ENCODE data around the gene ARNT2. TPM values are rescaled to one million over a fixed set of nuclear protein-coding genes. Genes with fewer than 3 reads are reported as not detected.

The ARNT2 gene
- total and polyA plus RNA-seq, 8 donors = 0.58 to 27.4 (median 1.6) TPM

DNA sequence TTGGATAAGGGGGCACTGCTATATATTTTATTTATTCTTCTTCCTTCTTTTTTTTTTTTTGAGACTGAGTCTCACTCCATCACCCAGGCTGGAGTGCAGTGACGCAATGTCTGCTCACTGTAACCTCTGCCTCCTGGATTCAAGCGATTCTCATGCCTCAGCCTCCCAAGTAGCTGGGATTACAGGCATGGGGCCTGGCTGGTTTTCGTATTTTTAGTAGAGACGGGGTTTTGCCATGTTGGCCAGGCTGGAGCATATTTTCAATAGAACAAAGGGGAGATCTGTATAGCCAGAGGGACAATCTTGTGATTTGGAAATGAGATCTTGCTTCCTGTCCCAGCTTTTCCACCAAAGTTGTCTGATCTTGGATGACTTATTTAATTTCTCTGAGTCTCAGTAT lies 157.9 kb downstream of the ARNT2 start:
- intact Hi-C loops (cut with DNase I; ENCODE audit: low total_unique reads) = no loop called here
- no peak for TF ChIP-seq POLR2A (IDR thresholded peaks at IDR 0.05)
- TF ChIP-seq, protein P1, sequence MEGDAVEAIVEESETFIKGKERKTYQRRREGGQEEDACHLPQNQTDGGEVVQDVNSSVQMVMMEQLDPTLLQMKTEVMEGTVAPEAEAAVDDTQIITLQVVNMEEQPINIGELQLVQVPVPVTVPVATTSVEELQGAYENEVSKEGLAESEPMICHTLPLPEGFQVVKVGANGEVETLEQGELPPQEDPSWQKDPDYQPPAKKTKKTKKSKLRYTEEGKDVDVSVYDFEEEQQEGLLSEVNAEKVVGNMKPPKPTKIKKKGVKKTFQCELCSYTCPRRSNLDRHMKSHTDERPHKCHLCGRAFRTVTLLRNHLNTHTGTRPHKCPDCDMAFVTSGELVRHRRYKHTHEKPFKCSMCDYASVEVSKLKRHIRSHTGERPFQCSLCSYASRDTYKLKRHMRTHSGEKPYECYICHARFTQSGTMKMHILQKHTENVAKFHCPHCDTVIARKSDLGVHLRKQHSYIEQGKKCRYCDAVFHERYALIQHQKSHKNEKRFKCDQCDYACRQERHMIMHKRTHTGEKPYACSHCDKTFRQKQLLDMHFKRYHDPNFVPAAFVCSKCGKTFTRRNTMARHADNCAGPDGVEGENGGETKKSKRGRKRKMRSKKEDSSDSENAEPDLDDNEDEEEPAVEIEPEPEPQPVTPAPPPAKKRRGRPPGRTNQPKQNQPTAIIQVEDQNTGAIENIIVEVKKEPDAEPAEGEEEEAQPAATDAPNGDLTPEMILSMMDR (IDR thresholded peaks at IDR 0.05) = no peak
- no peak for TF ChIP-seq EP300 (IDR thresholded peaks at IDR 0.05)
- TF ChIP-seq POLR2AphosphoS5 (IDR thresholded peaks at IDR 0.05) = no peak
- H3K4me3 ChIP-seq = no peak overlapping the region
- no peaks in the 10 kb centered on the region for H3K4me1 ChIP-seq
- no peak overlapping the region for H3K27ac ChIP-seq
- H3K27me3 ChIP-seq = no peaks in the 10 kb centered on the region
- no peak for DNase-seq
- peaks cover 0 to 24% (median 11%) of the 10 kb centered on the region in 4 donors for H3K36me3 ChIP-seq
- WGBS, 5 donors = 88 to 97% (median 91%) methylated on average over 4 of the region's 4 CpGs
- no peaks in the 10 kb centered on the region for H3K9me3 ChIP-seq

DNA sequence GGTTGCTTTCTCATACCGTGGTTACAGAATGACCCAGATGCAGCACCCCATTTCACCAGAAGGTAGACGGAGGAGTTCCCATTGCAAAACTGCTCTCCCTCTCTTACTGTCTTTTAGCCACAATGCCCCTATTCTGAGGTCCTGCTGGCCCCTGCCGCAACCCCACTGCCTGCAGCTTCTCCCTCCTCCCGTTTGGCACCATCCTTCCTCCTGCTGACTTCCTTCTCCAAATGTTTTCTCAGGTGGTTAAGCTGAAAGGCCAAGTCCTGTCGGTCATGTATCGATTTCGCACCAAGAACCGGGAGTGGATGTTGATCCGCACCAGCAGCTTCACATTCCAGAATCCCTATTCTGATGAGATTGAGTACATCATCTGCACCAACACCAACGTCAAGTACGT lies 158.7 kb downstream of the ARNT2 start:
- H3K27ac ChIP-seq = no peak overlapping the region
- DNase-seq = no peak
- H3K4me3 ChIP-seq = no peak overlapping the region
- 84 to 90% (median 89%) methylated on average over 11 of the region's 11 CpGs for WGBS, 5 donors
- H3K36me3 ChIP-seq = peaks cover 0 to 24% (median 11%) of the 10 kb centered on the region in 4 donors
- TF ChIP-seq, protein P1 (IDR thresholded peaks at IDR 0.05) = no peak
- TF ChIP-seq POLR2A (IDR thresholded peaks at IDR 0.05) (no peak), EP300 (IDR thresholded peaks at IDR 0.05) (no peak)
- intact Hi-C loops (cut with DNase I; ENCODE audit: low total_unique reads) = no loop called here
- H3K9me3 ChIP-seq = no peaks in the 10 kb centered on the region
- no peaks in the 10 kb centered on the region for H3K27me3 ChIP-seq
- peaks cover 0 to 5% (median 0%) of the 10 kb centered on the region in 4 donors for H3K4me1 ChIP-seq

DNA sequence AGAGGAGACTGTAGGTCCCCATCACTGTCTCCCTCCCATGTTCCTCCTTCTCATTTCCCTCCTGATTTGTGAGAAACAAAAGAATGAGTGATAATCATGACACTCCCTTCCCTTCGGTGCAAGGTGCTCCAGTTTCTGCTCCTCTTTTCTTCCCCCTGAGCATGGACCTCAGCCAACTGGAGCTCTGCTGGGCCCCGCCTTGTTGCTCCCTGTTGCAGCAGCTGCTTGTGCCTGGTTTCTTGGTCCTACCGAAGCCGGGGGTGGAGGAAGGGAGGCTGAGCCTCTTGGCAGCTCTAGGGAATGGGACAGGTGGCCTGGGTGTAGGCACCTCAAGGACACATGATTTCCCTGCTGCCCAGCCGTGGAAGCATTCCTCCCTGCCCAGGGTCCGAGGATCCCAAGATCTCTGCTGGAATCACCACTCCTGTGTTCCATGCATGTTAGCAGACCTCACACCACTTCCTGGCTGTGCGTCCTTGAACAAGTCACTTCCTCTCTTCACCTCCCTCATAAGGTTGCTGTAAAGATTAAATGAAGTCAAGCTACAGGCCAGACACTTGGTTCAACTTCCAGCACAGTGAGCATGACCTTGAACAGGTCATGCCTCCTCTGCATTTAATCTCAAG lies 159.3 kb downstream of the ARNT2 start:
- no peak for TF ChIP-seq POLR2AphosphoS5 (IDR thresholded peaks at IDR 0.05)
- TF ChIP-seq, protein P1 (IDR thresholded peaks at IDR 0.05) = no peak
- TF ChIP-seq POLR2A (IDR thresholded peaks at IDR 0.05) = no peak
- intact Hi-C loops (cut with DNase I; ENCODE audit: low total_unique reads) = no loop called here
- no peak for DNase-seq
- Histone ChIP-seq H3K9me3 (no peaks in the 10 kb centered on the region), H3K27ac (no peak overlapping the region), H3K36me3 (peaks cover 0 to 24% (median 11%) of the 10 kb centered on the region in 4 donors), H3K4me1 (peaks cover 0 to 8% (median 0%) of the 10 kb centered on the region in 4 donors), H3K4me3 (no peak overlapping the region), H3K27me3 (no peaks in the 10 kb centered on the region)
- 72 to 82% (median 80%) methylated on average over 7 of the region's 7 CpGs for WGBS, 5 donors

DNA sequence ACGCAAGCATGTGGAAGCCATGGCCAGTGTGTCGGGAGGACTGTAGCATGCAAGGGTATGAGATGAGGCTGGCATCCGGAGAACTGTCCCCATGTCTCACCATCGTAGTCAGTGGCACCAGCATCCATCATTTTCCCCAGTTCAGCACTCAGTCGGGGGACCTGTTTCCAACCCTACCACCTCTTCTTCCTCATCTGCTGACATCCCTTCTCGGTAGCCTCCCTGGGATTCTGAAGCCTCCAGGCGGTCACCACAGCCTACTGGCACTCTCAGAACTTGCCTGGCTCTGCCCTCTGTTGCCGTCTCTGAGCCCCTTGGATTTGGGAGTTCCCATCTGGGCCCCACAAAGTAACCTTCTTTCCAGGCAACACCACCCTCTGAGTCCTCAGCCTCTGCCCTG lies 159.9 kb downstream of the ARNT2 start:
- 89 to 94% (median 92%) methylated on average over 8 of the region's 8 CpGs for WGBS, 5 donors
- intact Hi-C loops (cut with DNase I; ENCODE audit: low total_unique reads) = no loop called here

More for the DNA sequence above, 159.9 kb downstream of the ARNT2 start:
- Histone ChIP-seq H3K4me1 (peaks cover 0 to 8% (median 0%) of the 10 kb centered on the region in 4 donors), H3K27ac (no peak overlapping the region), H3K4me3 (no peak overlapping the region), H3K9me3 (no peaks in the 10 kb centered on the region), H3K27me3 (no peaks in the 10 kb centered on the region), H3K36me3 (peaks cover 0 to 24% (median 11%) of the 10 kb centered on the region in 4 donors)
- DNase-seq = no peak
- TF ChIP-seq POLR2AphosphoS5 (IDR thresholded peaks at IDR 0.05) = no peak
- TF ChIP-seq, protein P1 (IDR thresholded peaks at IDR 0.05) = no peak
- TF ChIP-seq POLR2A (IDR thresholded peaks at IDR 0.05) = no peak
- no peak for TF ChIP-seq EP300 (IDR thresholded peaks at IDR 0.05)
